Panc1 (cell line): ENCODE data around the gene OR2H2.

Experiments
- POLR2AphosphoS5 ChIP-seq: IDR thresholded peaks from 2 replicates; pipeline ENCODE4 v1.6.1; 2012; ENCODE audit warnings: mild to moderate bottlenecking, low read depth, low read length, moderate library complexity
- TF ChIP-seq, protein P1 (sequence below), 2 experiments: IDR thresholded peaks; 2 replicates each; pipeline ENCODE4 v1.6.1; 2011 to 2012; ENCODE audit warnings: low read depth in 2 of 2, control low read depth in 1 of 2, low read length in 1 of 2, mild to moderate bottlenecking in 1 of 2, moderate library complexity in 1 of 2; ENCODE audit not compliant: insufficient read depth in 1 of 2
- TF ChIP-seq, protein P2 (sequence below): fragments of 450-650 bp; IDR thresholded peaks from 2 replicates; pipeline ENCODE4 v1.5.1; 2017; ENCODE audit warnings: mild to moderate bottlenecking

DNA sequence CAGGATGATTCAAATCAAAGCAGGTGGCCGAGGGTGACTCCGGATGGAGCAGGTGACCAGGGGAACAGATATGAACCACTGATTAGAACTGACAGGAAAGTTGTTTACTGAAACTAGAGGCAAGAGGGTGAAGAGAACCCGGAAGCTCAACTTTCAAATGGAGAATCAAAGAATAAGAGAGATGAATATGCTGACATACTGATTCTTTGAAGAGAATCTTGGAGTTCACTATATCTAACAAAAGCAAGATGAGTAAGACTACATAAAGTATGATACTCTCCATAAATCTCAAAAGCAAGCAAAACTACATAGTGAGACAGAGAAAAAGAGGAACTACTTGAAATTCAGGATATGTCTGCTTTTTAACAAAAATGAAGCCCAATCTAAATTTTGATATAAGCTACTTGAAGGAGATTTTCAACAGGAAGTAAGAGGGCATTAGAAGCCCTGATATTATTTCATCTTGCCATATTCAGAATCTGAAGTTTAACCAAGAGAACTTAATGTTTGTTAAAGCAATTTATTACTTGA, 21.4 kb upstream of the OR2H2 start:
- TF ChIP-seq POLR2AphosphoS5: no peak
- TF ChIP-seq, protein P1, sequence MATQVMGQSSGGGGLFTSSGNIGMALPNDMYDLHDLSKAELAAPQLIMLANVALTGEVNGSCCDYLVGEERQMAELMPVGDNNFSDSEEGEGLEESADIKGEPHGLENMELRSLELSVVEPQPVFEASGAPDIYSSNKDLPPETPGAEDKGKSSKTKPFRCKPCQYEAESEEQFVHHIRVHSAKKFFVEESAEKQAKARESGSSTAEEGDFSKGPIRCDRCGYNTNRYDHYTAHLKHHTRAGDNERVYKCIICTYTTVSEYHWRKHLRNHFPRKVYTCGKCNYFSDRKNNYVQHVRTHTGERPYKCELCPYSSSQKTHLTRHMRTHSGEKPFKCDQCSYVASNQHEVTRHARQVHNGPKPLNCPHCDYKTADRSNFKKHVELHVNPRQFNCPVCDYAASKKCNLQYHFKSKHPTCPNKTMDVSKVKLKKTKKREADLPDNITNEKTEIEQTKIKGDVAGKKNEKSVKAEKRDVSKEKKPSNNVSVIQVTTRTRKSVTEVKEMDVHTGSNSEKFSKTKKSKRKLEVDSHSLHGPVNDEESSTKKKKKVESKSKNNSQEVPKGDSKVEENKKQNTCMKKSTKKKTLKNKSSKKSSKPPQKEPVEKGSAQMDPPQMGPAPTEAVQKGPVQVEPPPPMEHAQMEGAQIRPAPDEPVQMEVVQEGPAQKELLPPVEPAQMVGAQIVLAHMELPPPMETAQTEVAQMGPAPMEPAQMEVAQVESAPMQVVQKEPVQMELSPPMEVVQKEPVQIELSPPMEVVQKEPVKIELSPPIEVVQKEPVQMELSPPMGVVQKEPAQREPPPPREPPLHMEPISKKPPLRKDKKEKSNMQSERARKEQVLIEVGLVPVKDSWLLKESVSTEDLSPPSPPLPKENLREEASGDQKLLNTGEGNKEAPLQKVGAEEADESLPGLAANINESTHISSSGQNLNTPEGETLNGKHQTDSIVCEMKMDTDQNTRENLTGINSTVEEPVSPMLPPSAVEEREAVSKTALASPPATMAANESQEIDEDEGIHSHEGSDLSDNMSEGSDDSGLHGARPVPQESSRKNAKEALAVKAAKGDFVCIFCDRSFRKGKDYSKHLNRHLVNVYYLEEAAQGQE (IDR thresholded peaks at IDR 0.05; ENCODE audit: insufficient read depth in 1 of 2, low read depth in 2 of 2, low read length in 1 of 2): no peak
- TF ChIP-seq, protein P2, sequence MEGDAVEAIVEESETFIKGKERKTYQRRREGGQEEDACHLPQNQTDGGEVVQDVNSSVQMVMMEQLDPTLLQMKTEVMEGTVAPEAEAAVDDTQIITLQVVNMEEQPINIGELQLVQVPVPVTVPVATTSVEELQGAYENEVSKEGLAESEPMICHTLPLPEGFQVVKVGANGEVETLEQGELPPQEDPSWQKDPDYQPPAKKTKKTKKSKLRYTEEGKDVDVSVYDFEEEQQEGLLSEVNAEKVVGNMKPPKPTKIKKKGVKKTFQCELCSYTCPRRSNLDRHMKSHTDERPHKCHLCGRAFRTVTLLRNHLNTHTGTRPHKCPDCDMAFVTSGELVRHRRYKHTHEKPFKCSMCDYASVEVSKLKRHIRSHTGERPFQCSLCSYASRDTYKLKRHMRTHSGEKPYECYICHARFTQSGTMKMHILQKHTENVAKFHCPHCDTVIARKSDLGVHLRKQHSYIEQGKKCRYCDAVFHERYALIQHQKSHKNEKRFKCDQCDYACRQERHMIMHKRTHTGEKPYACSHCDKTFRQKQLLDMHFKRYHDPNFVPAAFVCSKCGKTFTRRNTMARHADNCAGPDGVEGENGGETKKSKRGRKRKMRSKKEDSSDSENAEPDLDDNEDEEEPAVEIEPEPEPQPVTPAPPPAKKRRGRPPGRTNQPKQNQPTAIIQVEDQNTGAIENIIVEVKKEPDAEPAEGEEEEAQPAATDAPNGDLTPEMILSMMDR: no peak
